T-cell (primary cell): ENCODE data around the gene SNRPD3. TPM values are rescaled to one million over a fixed set of nuclear protein-coding genes. Genes with fewer than 3 reads are reported as not detected.

Source experiments
- ATAC-seq, 4 experiments: fragments of 200-7000 bp in 3 of 4; fragments of 150-1000 bp in 1 of 4; cut with Tn5 transposase; replicated peaks in 1 of 4; 1 replicate in 3 of 4; 2 replicates in 1 of 4; pipeline ENCODE4 v1.10.0; 2021; ENCODE audit warnings: moderate library complexity in 3 of 4, mild to moderate bottlenecking in 2 of 4, moderate number of reproducible peaks in 1 of 4
- CTCF ChIA-PET, 2 donors: fragments of 300-600 bp; sonication (Branson Sonifier 250); formaldehyde crosslinking; loops; one replicate each; lab custom pipeline; 2022; ENCODE audit warnings: antibody characterized with exemption in 2 of 2; lab: Charles Lee
- POLR2A ChIA-PET, 2 donors: fragments of 300-600 bp; sonication (Branson Sonifier 250); formaldehyde crosslinking; loops; one replicate each; lab custom pipeline; 2022; ENCODE audit warnings: antibody characterized with exemption in 2 of 2; lab: Charles Lee
- DNase-seq, 35 experiments: peaks; one replicate each; pipeline versions ENCODE4 v3.0.0 to v3.0.0-alpha.2; 2013 to 2023
- H3K27ac ChIP-seq: one replicate; pipeline ENCODE4 v1.5.1; 2013; ENCODE audit warnings: low read length
- H3K27me3 ChIP-seq, 2 experiments: replicated peaks in 1 of 2; 1 replicate in 1 of 2; 2 replicates in 1 of 2; pipeline versions ENCODE4 v1.6.1 to v1.7.0; 2013; ENCODE audit warnings: low read length in 1 of 2, mixed read lengths in 1 of 2; ENCODE audit not compliant: control insufficient read depth in 2 of 2, insufficient read depth in 2 of 2; ENCODE audit errors: extremely low read depth in 1 of 2
- H3K36me3 ChIP-seq, 2 donors: 1 replicate in 1 of 2; 2 replicates in 1 of 2; pipeline versions ENCODE4 v1.6.1 to v1.7.0; 2013; ENCODE audit warnings: low read length in 1 of 2; ENCODE audit not compliant: control insufficient read depth in 2 of 2, insufficient read depth in 1 of 2; ENCODE audit errors: extremely low read depth in 1 of 2
- H3K4me1 ChIP-seq, 2 experiments: 1 replicate in 1 of 2; 2 replicates in 1 of 2; pipeline versions ENCODE4 v1.6.1 to v1.7.0; 2013; ENCODE audit warnings: low read length in 2 of 2, mixed read lengths in 1 of 2; ENCODE audit not compliant: insufficient read depth in 2 of 2, control insufficient read depth in 1 of 2; ENCODE audit errors: extremely low read depth in 1 of 2
- H3K4me3 ChIP-seq, 2 donors: 1 replicate in 1 of 2; 2 replicates in 1 of 2; pipeline versions ENCODE4 v1.5.1 to v1.7.0; 2013; ENCODE audit warnings: mild to moderate bottlenecking in 2 of 2, low read length in 1 of 2, moderate library complexity in 1 of 2; ENCODE audit not compliant: control insufficient read depth in 1 of 2; ENCODE audit errors: extremely low read depth in 1 of 2
- H3K9me3 ChIP-seq: 2 replicates; pipeline ENCODE4 v1.7.0; 2013
- H3K27ac Mint-ChIP-seq, 2 donors: one replicate each; pipeline ENCODE4 v1.8.0; 2020 to 2021; ENCODE audit warnings: mild to moderate bottlenecking in 2 of 2, mixed read lengths in 2 of 2
- H3K27me3 Mint-ChIP-seq, 2 donors: one replicate each; pipeline ENCODE4 v1.8.0; 2021 to 2022; ENCODE audit warnings: mixed read lengths in 2 of 2
- H3K36me3 Mint-ChIP-seq: one replicate; pipeline ENCODE4 v1.8.0; 2021; ENCODE audit warnings: mixed read lengths
- H3K4me1 Mint-ChIP-seq, 3 donors: one replicate each; pipeline ENCODE4 v1.8.0; 2020 to 2022; ENCODE audit warnings: mixed read lengths in 3 of 3, mild to moderate bottlenecking in 1 of 3
- H3K4me3 Mint-ChIP-seq, 3 donors: one replicate each; pipeline ENCODE4 v1.8.0; 2020 to 2022; ENCODE audit warnings: mild to moderate bottlenecking in 3 of 3, mixed read lengths in 3 of 3, moderate library complexity in 3 of 3
- H3K9me3 Mint-ChIP-seq, 3 donors: one replicate each; pipeline ENCODE4 v1.8.0; 2020 to 2022; ENCODE audit warnings: mixed read lengths in 3 of 3
- WGBS: methylation state at CpG from one replicate; pipeline ENCODE4 v1.1.5; 2013; ENCODE audit warnings: missing lambda C conversion rate; ENCODE audit not compliant: insufficient coverage; 5-methylcytosine and 5-hydroxymethylcytosine counted together
- total RNA-seq, 35 experiments: library from RNA in 6 of 35; stranded (reverse) in 6 of 35; fragments of 120-200 nt in 1 of 35; gene quantifications; one replicate each; pipeline versions ENCODE4 v1.2.1 to v1.2.4 and lab custom pipeline; 2013 to 2026

The SNRPD3 gene
- total RNA-seq, 5 donors from 2014 or later (not counting 1 experiment from before 2014, with no cell fraction given), result 36.5 to 80.2 (median 68.7) TPM

GRCh38 chr22:24563246-24563645, 7.4 kb downstream of the SNRPD3 start:
- Mint-ChIP-seq H3K27ac (no peak overlapping the region), H3K27me3 (no peaks in the 10 kb centered on the region), H3K9me3 (no peaks in the 10 kb centered on the region), H3K4me1 (peaks cover 50 to 64% (median 64%) of the 10 kb centered on the region in 3 donors), H3K36me3 (peaks cover 23% of the 10 kb centered on the region), H3K4me3 (no peak overlapping the region)
- ATAC-seq, result no peak
- 88% methylated on average over 1 of the region's 2 CpGs for WGBS
- peaks cover 4 to 42% of the 10 kb centered on the region in 2 experiments for H3K4me1 ChIP-seq
- peaks cover 22 to 65% of the 10 kb centered on the region in 2 donors for H3K36me3 ChIP-seq
- H3K4me3 ChIP-seq, result no peak overlapping the region
- H3K9me3 ChIP-seq, result no peaks in the 10 kb centered on the region
- H3K27ac ChIP-seq, result no peak overlapping the region
- CTCF ChIA-PET, result no interaction called here
- POLR2A ChIA-PET, result no interaction called here
- no peaks in the 10 kb centered on the region for H3K27me3 ChIP-seq
- no peak for DNase-seq

GRCh38 chr22:24564376-24565058, 8.7 kb downstream of the SNRPD3 start:
- Mint-ChIP-seq H3K9me3 (no peaks in the 10 kb centered on the region), H3K36me3 (peaks cover 19% of the 10 kb centered on the region), H3K4me3 (no peak overlapping the region), H3K27ac (no peak overlapping the region), H3K27me3 (no peaks in the 10 kb centered on the region), H3K4me1 (peaks cover 37 to 51% (median 51%) of the 10 kb centered on the region in 3 donors)
- CTCF ChIA-PET, result interaction anchor here in 1 of 2 donors (1.2 kb wide), 1 partner anchor 196 kb away, joined by 3 read pairs; no protein-coding TSS in a partner anchor
- POLR2A ChIA-PET, result interaction anchor here in 1 of 2 donors (0.6 kb wide), 1 partner anchor 187 kb away, joined by 3 read pairs; no protein-coding TSS in a partner anchor
- Histone ChIP-seq H3K4me3 (no peak overlapping the region), H3K36me3 (peaks cover 22 to 62% of the 10 kb centered on the region in 2 donors), H3K9me3 (no peaks in the 10 kb centered on the region), H3K27me3 (no peaks in the 10 kb centered on the region), H3K27ac (no peak overlapping the region), H3K4me1 (peaks cover 4 to 38% of the 10 kb centered on the region in 2 experiments)
- WGBS, result 100% methylated on average over 2 of the region's 2 CpGs
- ATAC-seq, result no peak
- DNase-seq, result no peak

GRCh38 chr22:24565077-24565476, 9.3 kb downstream of the SNRPD3 start:
- H3K27me3 ChIP-seq, result no peaks in the 10 kb centered on the region
- Mint-ChIP-seq H3K4me3 (no peak overlapping the region), H3K9me3 (no peaks in the 10 kb centered on the region), H3K4me1 (peaks cover 36 to 48% (median 47%) of the 10 kb centered on the region in 3 donors), H3K27me3 (no peaks in the 10 kb centered on the region), H3K27ac (no peak overlapping the region), H3K36me3 (peaks cover 22% of the 10 kb centered on the region)
- ChIA-PET CTCF (no interaction called here), POLR2A (no interaction called here)
- peaks cover 22 to 63% of the 10 kb centered on the region in 2 donors for H3K36me3 ChIP-seq
- H3K4me1 ChIP-seq, result peaks cover 4 to 36% of the 10 kb centered on the region in 2 experiments
- DNase-seq (no peak), ATAC-seq (no peak)
- WGBS, result 100% methylated on average over 2 of the region's 2 CpGs
- no peak overlapping the region for H3K4me3 ChIP-seq
- H3K27ac ChIP-seq, result no peak overlapping the region
- H3K9me3 ChIP-seq, result no peaks in the 10 kb centered on the region

- Mint-ChIP-seq H3K27ac (no peak overlapping the region), H3K27me3 (no peaks in the 10 kb centered on the region), H3K4me1 (peaks cover 28 to 39% (median 39%) of the 10 kb centered on the region in 3 donors), H3K9me3 (no peaks in the 10 kb centered on the region), H3K36me3 (peaks cover 22% of the 10 kb centered on the region), H3K4me3 (no peak overlapping the region)
- ATAC-seq (no peak), DNase-seq (no peak)
- CTCF ChIA-PET, result no interaction called here
- Histone ChIP-seq H3K36me3 (peaks cover 17 to 70% of the 10 kb centered on the region in 2 donors), H3K9me3 (no peaks in the 10 kb centered on the region), H3K4me1 (peaks cover 4 to 26% of the 10 kb centered on the region in 2 experiments), H3K4me3 (no peak overlapping the region), H3K27me3 (no peaks in the 10 kb centered on the region), H3K27ac (no peak overlapping the region)
- 88% methylated on average over 8 of the region's 8 CpGs for WGBS
- POLR2A ChIA-PET, result interaction anchor here in 1 of 2 donors (0.6 kb wide), 1 partner anchor 1078 kb away, joined by 4 read pairs; no protein-coding TSS in a partner anchor
These were observed 11.2 kb downstream of the SNRPD3 start for GRCh38 chr22:24566899-24567511.

- WGBS, result 92% methylated on average over 7 of the region's 10 CpGs
- ChIA-PET POLR2A (interaction anchor here in 1 of 2 donors (0.6 kb wide), 1 partner anchor 1077 kb away, joined by 4 read pairs; no protein-coding TSS in a partner anchor), CTCF (no interaction called here)
- H3K27ac ChIP-seq, result no peak overlapping the region
- DNase-seq (no peak), ATAC-seq (no peak)
- H3K27ac Mint-ChIP-seq, result no peak overlapping the region
- H3K36me3 ChIP-seq, result peaks cover 20 to 72% of the 10 kb centered on the region in 2 donors
- H3K4me3 Mint-ChIP-seq, result no peak overlapping the region
- H3K27me3 ChIP-seq, result no peaks in the 10 kb centered on the region
- H3K36me3 Mint-ChIP-seq, result peaks cover 26% of the 10 kb centered on the region
- H3K4me3 ChIP-seq, result no peak overlapping the region
- H3K4me1 Mint-ChIP-seq, result peaks cover 21 to 36% (median 35%) of the 10 kb centered on the region in 3 donors
- no peaks in the 10 kb centered on the region for H3K27me3 Mint-ChIP-seq
- H3K9me3 ChIP-seq, result no peaks in the 10 kb centered on the region
- no peaks in the 10 kb centered on the region for H3K9me3 Mint-ChIP-seq
- H3K4me1 ChIP-seq, result peaks cover 4 to 22% of the 10 kb centered on the region in 2 experiments
These were observed 11.9 kb downstream of the SNRPD3 start for GRCh38 chr22:24567668-24568067.

GRCh38 chr22:24571266-24571665, 15.5 kb downstream of the SNRPD3 start:
- H3K9me3 ChIP-seq, result no peaks in the 10 kb centered on the region
- H3K4me1 ChIP-seq, result peaks cover 0 to 1% of the 10 kb centered on the region in 2 experiments
- ATAC-seq (no peak), DNase-seq (no peak)
- peaks cover 0 to 7% (median 5%) of the 10 kb centered on the region in 3 donors for H3K4me1 Mint-ChIP-seq
- no peaks in the 10 kb centered on the region for H3K27me3 ChIP-seq
- ChIA-PET POLR2A (no interaction called here), CTCF (no interaction called here)
- H3K27ac ChIP-seq, result no peak overlapping the region
- peaks cover 6 to 71% of the 10 kb centered on the region in 2 donors for H3K36me3 ChIP-seq
- H3K4me3 ChIP-seq, result no peak overlapping the region
- no peaks in the 10 kb centered on the region for H3K9me3 Mint-ChIP-seq
- H3K36me3 Mint-ChIP-seq, result peaks cover 42% of the 10 kb centered on the region
- 96% methylated on average over 5 of the region's 7 CpGs for WGBS
- H3K4me3 Mint-ChIP-seq, result no peak overlapping the region
- H3K27me3 Mint-ChIP-seq, result no peaks in the 10 kb centered on the region
- no peak overlapping the region for H3K27ac Mint-ChIP-seq
